AG10803 (cell line): Measurements from ENCODE around the gene TMEM129.

ENCODE experiments used
- DNase-seq: peaks from one replicate; pipeline ENCODE4 v3.0.0; 2010; ENCODE audit warnings: low read depth
- H3K4me3 ChIP-seq: 2 replicates; pipeline ENCODE4 v1.5.1; 2011; ENCODE audit warnings: mild to moderate bottlenecking, low read length, control low read depth
- TF ChIP-seq, protein P1 (sequence below): conservative IDR thresholded peaks from 2 replicates; pipeline ENCODE4 v1.5.1; 2011; ENCODE audit warnings: mild to moderate bottlenecking, low read length, control low read depth, inconsistent platforms

The TMEM129 gene

DNA sequence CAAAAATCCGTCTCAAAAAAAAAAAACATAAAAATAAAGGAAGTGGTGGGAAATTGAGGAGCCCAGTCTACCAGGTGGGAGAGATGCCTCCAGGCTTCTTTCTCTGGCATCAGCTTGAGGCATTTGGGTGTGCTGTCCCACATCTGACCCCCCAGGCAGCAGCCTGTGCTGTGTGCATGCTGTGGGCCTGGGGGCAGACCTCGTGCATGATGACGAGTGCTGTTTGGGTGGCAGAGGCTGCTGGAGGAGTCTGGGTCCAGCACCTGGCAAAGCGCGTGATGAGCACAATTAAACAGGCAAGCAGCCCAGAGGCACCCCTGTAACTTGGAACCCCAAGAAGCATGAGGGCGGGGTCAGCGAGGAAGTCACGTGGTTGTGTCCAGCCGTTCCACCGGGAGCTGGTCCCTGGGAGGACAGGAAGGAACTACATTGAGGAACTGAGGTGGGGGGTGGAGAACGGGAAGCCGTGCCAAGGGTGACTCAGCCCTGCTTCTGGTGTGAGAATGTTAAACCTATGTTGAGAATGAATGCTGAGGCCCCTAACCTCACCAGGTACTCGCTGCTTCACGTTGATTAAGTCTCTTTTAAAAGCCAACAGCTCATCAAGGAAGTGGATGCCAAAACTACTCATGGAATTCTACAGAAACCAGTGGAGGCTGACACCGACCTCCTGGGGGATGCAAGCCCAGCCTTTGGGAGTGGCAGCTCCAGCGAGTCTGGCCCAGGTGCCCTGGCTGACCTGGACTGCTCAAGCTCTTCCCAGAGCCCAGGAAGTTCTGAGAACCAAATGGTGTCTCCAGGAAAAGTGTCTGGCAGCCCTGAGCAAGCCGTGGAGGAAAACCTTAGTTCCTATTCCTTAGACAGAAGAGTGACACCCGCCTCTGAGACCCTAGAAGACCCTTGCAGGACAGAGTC is 6.3 kb upstream of the TMEM129 start:
- TF ChIP-seq, protein P1, sequence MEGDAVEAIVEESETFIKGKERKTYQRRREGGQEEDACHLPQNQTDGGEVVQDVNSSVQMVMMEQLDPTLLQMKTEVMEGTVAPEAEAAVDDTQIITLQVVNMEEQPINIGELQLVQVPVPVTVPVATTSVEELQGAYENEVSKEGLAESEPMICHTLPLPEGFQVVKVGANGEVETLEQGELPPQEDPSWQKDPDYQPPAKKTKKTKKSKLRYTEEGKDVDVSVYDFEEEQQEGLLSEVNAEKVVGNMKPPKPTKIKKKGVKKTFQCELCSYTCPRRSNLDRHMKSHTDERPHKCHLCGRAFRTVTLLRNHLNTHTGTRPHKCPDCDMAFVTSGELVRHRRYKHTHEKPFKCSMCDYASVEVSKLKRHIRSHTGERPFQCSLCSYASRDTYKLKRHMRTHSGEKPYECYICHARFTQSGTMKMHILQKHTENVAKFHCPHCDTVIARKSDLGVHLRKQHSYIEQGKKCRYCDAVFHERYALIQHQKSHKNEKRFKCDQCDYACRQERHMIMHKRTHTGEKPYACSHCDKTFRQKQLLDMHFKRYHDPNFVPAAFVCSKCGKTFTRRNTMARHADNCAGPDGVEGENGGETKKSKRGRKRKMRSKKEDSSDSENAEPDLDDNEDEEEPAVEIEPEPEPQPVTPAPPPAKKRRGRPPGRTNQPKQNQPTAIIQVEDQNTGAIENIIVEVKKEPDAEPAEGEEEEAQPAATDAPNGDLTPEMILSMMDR: no peak
- no peak overlapping the region for H3K4me3 ChIP-seq
- peak; percentile 54 for DNase-seq

DNA sequence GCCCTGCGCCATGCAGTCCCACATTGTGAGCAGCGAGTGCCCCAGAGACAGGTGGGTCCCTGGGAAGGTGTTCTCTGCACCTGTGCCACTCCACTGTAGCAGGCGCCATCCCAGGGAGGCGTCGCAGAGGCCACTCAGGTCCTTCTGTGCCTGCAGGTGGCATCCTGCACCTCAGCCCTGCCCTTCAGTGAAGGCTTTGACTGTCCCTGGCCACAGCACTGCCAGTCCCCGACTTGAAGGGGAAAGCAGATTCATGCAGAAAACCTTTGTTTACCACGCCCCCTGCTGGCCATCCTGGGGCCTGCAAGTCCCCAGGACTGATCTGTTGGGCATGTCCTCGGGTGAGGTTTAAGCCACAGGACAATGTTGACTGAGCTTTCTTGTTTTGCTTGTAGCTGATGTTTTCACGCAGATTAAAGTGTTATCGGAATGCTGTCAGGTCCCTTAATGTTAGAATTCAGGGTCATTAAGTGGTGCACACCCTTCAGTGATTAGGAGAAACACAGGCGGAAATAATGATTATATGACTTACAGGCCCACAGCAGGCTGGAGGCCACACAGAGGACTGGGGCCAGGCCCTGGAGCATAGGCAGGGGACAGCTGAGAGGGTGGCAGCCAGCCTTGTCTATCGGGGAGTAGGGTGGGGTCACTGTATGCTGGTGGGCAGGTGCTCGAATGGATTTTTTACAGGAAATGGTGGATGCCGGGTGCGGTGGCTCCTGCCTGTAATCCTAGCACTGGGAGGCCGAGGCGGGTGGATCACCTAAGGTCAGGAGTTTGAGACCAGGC is 5.2 kb upstream of the TMEM129 start:
- TF ChIP-seq, protein P1: peak; percentile 96

DNA sequence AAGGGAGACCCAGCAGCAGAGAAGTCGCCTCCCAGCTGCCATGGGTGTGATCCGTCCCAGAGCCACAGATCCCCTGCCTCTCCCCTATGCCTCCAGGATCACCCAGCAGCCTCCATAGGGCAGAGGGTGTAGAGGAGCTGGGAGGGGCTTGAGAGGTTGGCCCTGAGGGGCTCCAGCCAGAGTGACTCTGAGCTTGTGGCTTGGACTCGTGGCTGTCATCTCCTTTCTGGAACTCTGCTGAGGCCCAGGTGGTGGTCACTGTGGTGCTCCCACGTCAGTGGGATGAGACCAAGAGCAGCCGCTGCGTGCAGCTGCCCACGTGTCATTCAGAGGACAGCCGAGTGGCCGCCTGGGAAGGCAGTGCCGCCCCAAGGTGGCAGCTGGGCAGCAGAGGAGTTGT is 4.4 kb upstream of the TMEM129 start:
- no peak for DNase-seq
- no peak overlapping the region for H3K4me3 ChIP-seq
- TF ChIP-seq, protein P1: no peak

More for the DNA sequence above, 5.2 kb upstream of the TMEM129 start:
- peak; percentile 76 for DNase-seq
- H3K4me3 ChIP-seq: no peak overlapping the region

DNA sequence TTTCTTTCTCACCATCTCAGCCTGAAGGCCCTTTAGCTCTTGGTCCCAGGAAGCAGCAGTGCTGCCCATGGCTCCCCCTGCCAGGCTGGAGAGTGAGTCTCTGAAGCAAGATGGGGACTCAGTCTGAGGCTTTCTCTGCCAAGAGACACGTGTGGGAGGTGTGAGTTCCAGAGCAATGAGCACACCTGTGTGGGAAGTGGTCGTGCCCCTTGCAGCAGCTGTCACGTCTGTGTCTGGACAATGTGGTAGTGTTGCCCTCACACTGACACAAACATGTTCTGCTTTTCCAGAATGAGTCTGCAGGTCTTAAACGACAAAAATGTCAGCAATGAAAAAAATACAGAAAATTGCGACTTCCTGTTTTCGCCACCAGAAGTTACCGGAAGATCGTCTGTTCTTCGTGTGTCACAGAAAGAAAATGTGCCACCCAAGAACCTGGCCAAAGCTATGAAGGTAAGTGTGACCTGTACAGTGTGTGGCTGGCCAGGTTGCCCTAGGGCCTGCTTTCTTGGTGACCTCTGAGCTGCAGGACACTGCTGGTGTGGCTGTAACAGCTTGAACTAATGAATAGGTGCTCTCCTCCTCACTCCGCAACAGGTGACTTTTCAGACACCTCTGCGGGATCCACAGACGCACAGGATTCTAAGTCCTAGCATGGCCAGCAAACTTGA is 2.1 kb upstream of the TMEM129 start:
- TF ChIP-seq, protein P1: no peak
- DNase-seq: no peak
- H3K4me3 ChIP-seq: no peak overlapping the region

DNA sequence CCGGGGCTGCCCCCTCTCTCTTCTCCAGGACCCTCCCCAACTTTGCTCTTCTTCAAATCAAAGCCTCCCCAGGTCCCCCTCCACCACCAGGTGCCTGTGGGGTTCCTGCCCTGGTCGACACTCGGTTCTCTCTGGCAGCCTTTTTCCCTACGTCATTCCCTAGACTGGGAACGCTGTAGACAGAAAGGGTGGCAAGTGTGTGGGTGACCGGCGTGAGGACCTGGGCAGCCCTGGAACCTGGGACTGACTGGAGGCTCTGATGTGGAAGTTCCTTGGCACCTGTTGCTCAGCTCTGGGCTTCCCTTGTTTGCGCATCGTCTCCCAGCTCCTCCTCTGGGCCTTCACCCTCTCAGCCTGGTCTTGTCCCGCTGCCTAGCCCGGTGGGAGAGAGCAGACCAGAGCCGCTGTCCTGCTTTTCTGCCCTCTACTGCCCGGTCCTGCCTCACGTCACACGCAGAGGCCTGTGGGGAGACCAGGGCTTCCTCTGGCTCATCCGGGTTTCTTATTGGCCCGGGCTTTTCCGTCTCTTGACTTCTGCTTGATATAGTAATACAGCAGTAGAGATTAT is 1.5 kb upstream of the TMEM129 start:
- TF ChIP-seq, protein P1: no peak
- H3K4me3 ChIP-seq: peak overlapping the region; percentile 55
- no peak for DNase-seq

DNA sequence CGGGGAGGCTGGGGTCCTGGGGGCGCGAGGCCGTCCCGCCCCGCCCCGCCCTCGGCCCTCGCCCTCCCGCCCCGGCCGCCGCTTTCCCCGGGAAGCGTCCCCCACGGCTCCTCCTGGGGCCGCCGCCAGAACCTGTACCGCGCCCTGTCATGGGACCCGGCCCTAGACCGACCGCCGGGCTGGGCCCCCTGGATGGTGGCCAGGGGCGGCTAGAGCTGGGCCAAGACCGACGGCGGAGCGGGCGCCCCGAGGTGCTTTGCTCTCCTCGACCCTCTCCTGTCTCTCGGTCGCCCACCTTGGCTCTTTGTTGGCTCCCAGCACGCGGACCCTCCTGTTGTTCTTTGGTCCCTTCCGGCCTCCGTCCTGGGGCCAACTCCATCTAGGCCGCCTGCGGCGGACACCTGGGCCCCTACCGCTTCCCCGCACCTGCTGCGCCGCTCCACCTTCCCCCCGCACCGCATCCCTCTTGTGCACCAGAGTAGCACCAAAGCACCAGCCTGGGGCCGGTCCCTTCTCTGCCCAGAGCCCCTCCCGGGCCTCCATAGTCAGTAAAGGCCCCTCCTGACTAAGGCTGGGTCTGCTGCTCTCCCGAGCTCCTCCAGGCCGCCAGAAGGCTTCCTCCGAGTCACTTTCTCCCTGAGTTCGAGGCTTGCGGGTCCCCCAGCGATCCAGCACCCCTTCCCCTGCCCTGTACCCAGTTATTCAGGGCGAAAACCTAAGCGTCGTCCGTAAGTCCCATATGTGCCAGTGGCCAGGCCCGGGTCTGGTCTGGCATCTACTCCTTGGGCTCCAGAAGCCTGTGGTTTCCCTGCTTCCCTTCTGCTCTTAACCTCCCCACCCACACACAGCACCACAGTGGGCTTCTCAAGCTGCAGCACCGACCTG is 785 bp upstream of the TMEM129 start:
- TF ChIP-seq, protein P1: no peak
- no peak for DNase-seq
- peak overlapping the region; percentile 55 for H3K4me3 ChIP-seq
